Lower leg skin (tissue), 4 donors: ENCODE data around the gene FAM124A. TPM values are rescaled to one million over a fixed set of nuclear protein-coding genes. Genes with fewer than 3 reads are reported as not detected.

Source experiments
- DNase-seq, 2 donors: peaks; one replicate each; pipeline ENCODE4 v3.0.0-alpha.2; 2019; ENCODE audit warnings: low spot score in 2 of 2
- H3K4me3 ChIP-seq: fragments of 200-600 bp; sonication (generic); 2 replicates; pipeline ENCODE4 v1.5.1; 2017; ENCODE audit warnings: mild to moderate bottlenecking, low read depth; ENCODE audit not compliant: poor library complexity, severe bottlenecking
- CTCF ChIP-seq, 3 donors: fragments of 450-650 bp; IDR thresholded peaks; one replicate each; pipeline ENCODE4 v1.5.1; 2016; ENCODE audit warnings: antibody characterized with exemption in 3 of 3, mild to moderate bottlenecking in 3 of 3, moderate library complexity in 2 of 3
- POLR2A ChIP-seq, 2 donors: fragments of 450-650 bp; IDR thresholded peaks; one replicate each; pipeline ENCODE4 v1.6.1; 2016 to 2017; ENCODE audit warnings: antibody characterized with exemption in 2 of 2, mild to moderate bottlenecking in 1 of 2, moderate library complexity in 1 of 2
- WGBS, 2 donors: methylation state at CpG; one replicate each; pipeline ENCODE4 v1.1.5; 2018; 5-methylcytosine and 5-hydroxymethylcytosine counted together
- intact Hi-C: fragments of 100-400 bp; cut with DNase I; formaldehyde crosslinking; loops from one replicate; pipeline ENCODE4 v1.15.0; 2023; ENCODE audit warnings: low total_unique reads
- total RNA-seq, 4 donors: library from RNA; depleted of rRNA; stranded (reverse); fragments of >200 nt; gene quantifications; one replicate each; pipeline ENCODE4 v1.1.0, GENCODE V29; 2016

Gene FAM124A
- total RNA-seq, 4 donors from 2014 or later = 0.30 to 5.0 (median 2.1) TPM

GRCh38 chr13:51324714-51325420 lies 102.7 kb downstream of the FAM124A start:
- intact Hi-C loops = no loop called here
- H3K4me3 ChIP-seq = no peak overlapping the region
- no peak for DNase-seq
- WGBS, 2 donors = 79 to 82% methylated on average over 14 of the region's 14 CpGs
- no peak for TF ChIP-seq CTCF (IDR thresholded peaks at IDR 0.05)
- no peak for TF ChIP-seq POLR2A (IDR thresholded peaks at IDR 0.05)

- intact Hi-C loops = no loop called here
- TF ChIP-seq POLR2A (IDR thresholded peaks at IDR 0.05) (no peak), CTCF (IDR thresholded peaks at IDR 0.05) (no peak)
- no peak for DNase-seq
- 89 to 94% methylated on average over 6 of the region's 6 CpGs for WGBS, 2 donors
- H3K4me3 ChIP-seq = no peak overlapping the region
Observed at GRCh38 chr13:51325837-51326236, 103.6 kb downstream of the FAM124A start.

- intact Hi-C loops = no loop called here
- H3K4me3 ChIP-seq = no peak overlapping the region
- DNase-seq = no peak
- WGBS, 2 donors = 82 to 90% methylated on average over 2 of the region's 2 CpGs
- no peak for TF ChIP-seq CTCF (IDR thresholded peaks at IDR 0.05)
- TF ChIP-seq POLR2A (IDR thresholded peaks at IDR 0.05) = no peak
Observed at GRCh38 chr13:51326777-51327176, 104.6 kb downstream of the FAM124A start.

GRCh38 chr13:51327961-51328360 lies 105.8 kb downstream of the FAM124A start:
- no peak for TF ChIP-seq POLR2A (IDR thresholded peaks at IDR 0.05)
- no peak for TF ChIP-seq CTCF (IDR thresholded peaks at IDR 0.05)
- no peak overlapping the region for H3K4me3 ChIP-seq
- WGBS, 2 donors = 92 to 97% methylated on average over 2 of the region's 2 CpGs
- intact Hi-C loops = no loop called here
- DNase-seq = no peak

- TF ChIP-seq POLR2A (IDR thresholded peaks at IDR 0.05) (no peak), CTCF (IDR thresholded peaks at IDR 0.05) (no peak)
- WGBS, 2 donors = 59 to 75% methylated on average over 6 of the region's 6 CpGs
- no peak for DNase-seq
Observed at GRCh38 chr13:51328488-51328887, 106.3 kb downstream of the FAM124A start.

GRCh38 chr13:51329606-51330005 lies 107.4 kb downstream of the FAM124A start:
- intact Hi-C loops = no loop called here
- no peak for TF ChIP-seq POLR2A (IDR thresholded peaks at IDR 0.05)
- no peak for TF ChIP-seq CTCF (IDR thresholded peaks at IDR 0.05)
- no peak for DNase-seq
- no peak overlapping the region for H3K4me3 ChIP-seq
- WGBS, 2 donors = 82 to 89% methylated on average over 3 of the region's 3 CpGs

More at GRCh38 chr13:51328488-51328887, 106.3 kb downstream of the FAM124A start:
- intact Hi-C loops = no loop called here
- H3K4me3 ChIP-seq = no peak overlapping the region
